HepG2 (cell line): Measurements from ENCODE around the gene CNPPD1. TPM values are rescaled to one million over a fixed set of nuclear protein-coding genes. Genes with fewer than 3 reads are reported as not detected.

Source experiments
- ATAC-seq: fragments of 200-7000 bp; cut with Tn5 transposase; 3 replicates; pipeline ENCODE4 v1.9.1; 2020; ENCODE audit warnings: mild to moderate bottlenecking, moderate library complexity
- BruUV-seq: library from RNA; stranded (reverse); fragments of 400-500 nt; replicated peaks from 2 replicates; lab custom pipeline; 2021; lab: Mats Ljungman, UMichigan
- CTCF ChIA-PET: fragments of 300-600 bp; formaldehyde crosslinking; extraction: SDS; loops from one replicate; lab custom pipeline; 2021; ENCODE audit warnings: low total read pairs, inconsistent platforms, low intra/inter-chr PET ratio; lab: Yijun Ruan, JAX
- POLR2A ChIA-PET: fragments of 350-600 bp; sonication (Branson Sonifier 250); formaldehyde crosslinking; loops from one replicate; lab custom pipeline; 2020; ENCODE audit warnings: antibody characterized with exemption, inconsistent platforms; lab: Yijun Ruan, JAX
- DNase-seq: peaks from one replicate; pipeline ENCODE4 v3.0.0-alpha.2; 2015; ENCODE audit warnings: low spot score
- FAIRE-seq: peaks from 3 replicates; lab custom pipeline; 2011; peaks lifted over from hg19 to GRCh38; lab: Jason Lieb, UNC
- H2AFZ ChIP-seq: one replicate; pipeline ENCODE4 v1.6.1; 2011; ENCODE audit warnings: low read length, inconsistent platforms
- H3K27ac ChIP-seq: fragments of 300-600 bp; 3 replicates; pipeline ENCODE4 v1.8.0; 2011; ENCODE audit warnings: mixed run types, mild to moderate bottlenecking, mixed read lengths, low read length, inconsistent platforms; ENCODE audit not compliant: insufficient read depth; ENCODE audit errors: extremely low read length
- H3K27me3 ChIP-seq, 2 experiments: fragments of 200-600 bp in 1 of 2; 2 replicates in 1 of 2; 3 replicates in 1 of 2; pipeline versions ENCODE4 v1.6.0 to v1.8.0; 2011; ENCODE audit warnings: low read length in 2 of 2, mild to moderate bottlenecking in 2 of 2, moderate library complexity in 2 of 2, inconsistent platforms in 1 of 2; ENCODE audit not compliant: insufficient read depth in 2 of 2, control insufficient read depth in 1 of 2
- H3K36me3 ChIP-seq, 2 experiments: fragments of 200-600 bp in 1 of 2; replicated peaks in 1 of 2; 2 replicates in 1 of 2; 3 replicates in 1 of 2; pipeline versions ENCODE4 v1.5.1 to v1.8.0; 2011; ENCODE audit warnings: low read length in 2 of 2, inconsistent platforms in 1 of 2; ENCODE audit not compliant: insufficient read depth in 2 of 2, control insufficient read depth in 1 of 2
- H3K4me1 ChIP-seq: 2 replicates; pipeline ENCODE4 v1.5.1; 2012; ENCODE audit warnings: low read length, inconsistent platforms; ENCODE audit not compliant: insufficient read depth
- H3K4me2 ChIP-seq: 2 replicates; pipeline ENCODE4 v1.6.0; 2011; ENCODE audit warnings: low read depth, low read length, inconsistent platforms
- H3K4me3 ChIP-seq, 3 experiments: fragments of 200-600 bp in 1 of 3; sonication (generic), shearing (Covaris generic) in 1 of 3; replicated peaks in 1 of 3; 2 replicates each; pipeline ENCODE4 v1.5.1; 2011 to 2016; ENCODE audit warnings: low read length in 3 of 3, inconsistent platforms in 2 of 3, low read depth in 2 of 3, mild to moderate bottlenecking in 2 of 3, control low read depth in 1 of 3, mixed read lengths in 1 of 3; ENCODE audit not compliant: insufficient read depth in 1 of 3
- H3K79me2 ChIP-seq: one replicate; pipeline ENCODE4 v1.6.1; 2011; ENCODE audit warnings: low read length, inconsistent platforms; ENCODE audit not compliant: insufficient read depth
- H3K9ac ChIP-seq: 2 replicates; pipeline ENCODE4 v1.6.0; 2011; ENCODE audit warnings: mild to moderate bottlenecking, low read depth, low read length, inconsistent platforms; ENCODE audit not compliant: insufficient read depth
- H3K9me3 ChIP-seq: 2 replicates; pipeline ENCODE4 v1.5.1; 2012; ENCODE audit warnings: mild to moderate bottlenecking, low read length
- H4K20me1 ChIP-seq: 2 replicates; pipeline ENCODE4 v1.6.0; 2011; ENCODE audit warnings: inconsistent platforms, mild to moderate bottlenecking, low read length, moderate library complexity; ENCODE audit not compliant: insufficient read depth
- AGO2 ChIP-seq: fragments of 200-400 bp; formaldehyde crosslinking; optimal IDR thresholded peaks from 2 replicates; pipeline ENCODE3; 2017; ENCODE audit warnings: mild to moderate bottlenecking, low read depth, low read length, moderate library complexity
- AKNA ChIP-seq: sonication (generic); formaldehyde crosslinking; IDR thresholded peaks from 2 replicates; pipeline ENCODE4 v1.4.0; 2020; ENCODE audit warnings: missing genetic modification reagents, borderline replicate concordance
- CCDC6 ChIP-seq: sonication (generic); formaldehyde crosslinking; IDR thresholded peaks from 2 replicates; pipeline ENCODE4 v1.8.1; 2022; ENCODE audit warnings: mild to moderate bottlenecking, missing genetic modification reagents, moderate library complexity
- HOXD1 ChIP-seq: sonication (generic); formaldehyde crosslinking; IDR thresholded peaks from 2 replicates; pipeline ENCODE4 v1.5.0; 2020; ENCODE audit warnings: missing genetic modification reagents
- JUN ChIP-seq: sonication (generic); formaldehyde crosslinking; IDR thresholded peaks from 2 replicates; pipeline ENCODE4 v1.4.0; 2020; ENCODE audit warnings: mild to moderate bottlenecking, missing genetic modification reagents
- KDM2A ChIP-seq: sonication (generic); formaldehyde crosslinking; IDR thresholded peaks from 2 replicates; pipeline ENCODE4 v1.4.0; 2020; ENCODE audit warnings: low read depth, missing genetic modification reagents, borderline replicate concordance
- MLX ChIP-seq: IDR thresholded peaks from 2 replicates; pipeline ENCODE4 v1.6.1; 2016
- MYC ChIP-seq: sonication (generic); formaldehyde crosslinking; IDR thresholded peaks from 2 replicates; pipeline ENCODE4 v1.9.0; 2021; ENCODE audit warnings: missing genetic modification reagents, borderline replicate concordance
- NONO ChIP-seq, 2 experiments: fragments of 450-650 bp in 1 of 2; sonication (generic) in 1 of 2; formaldehyde crosslinking in 1 of 2; IDR thresholded peaks in 1 of 2; conservative IDR thresholded peaks in 1 of 2; 2 replicates each; pipeline versions ENCODE4 v1.6.1 to v1.8.0; 2017 to 2022; ENCODE audit warnings: mild to moderate bottlenecking in 1 of 2, missing genetic modification reagents in 1 of 2, moderate library complexity in 1 of 2
- PAWR ChIP-seq: sonication (generic); formaldehyde crosslinking; IDR thresholded peaks from 2 replicates; pipeline ENCODE4 v1.4.0; 2020; ENCODE audit warnings: missing genetic modification reagents, mild to moderate bottlenecking, borderline replicate concordance
- POLR2G ChIP-seq: fragments of 200-400 bp; formaldehyde crosslinking; IDR thresholded peaks from 2 replicates; pipeline ENCODE4 v1.6.1; 2018; ENCODE audit warnings: mild to moderate bottlenecking, low read depth, low read length, moderate library complexity
- REL ChIP-seq: sonication (generic); formaldehyde crosslinking; conservative IDR thresholded peaks from 2 replicates; pipeline ENCODE4 v1.8.0; 2022; ENCODE audit warnings: mild to moderate bottlenecking, missing genetic modification reagents, moderate library complexity
- SP140L ChIP-seq: sonication (generic); formaldehyde crosslinking; IDR thresholded peaks from 2 replicates; pipeline ENCODE4 v1.4.0; 2020; ENCODE audit warnings: missing genetic modification reagents, borderline replicate concordance
- WIZ ChIP-seq: sonication (generic); formaldehyde crosslinking; IDR thresholded peaks from 2 replicates; pipeline ENCODE4 v1.5.1; 2020; ENCODE audit warnings: mild to moderate bottlenecking, missing genetic modification reagents
- ZFYVE20 ChIP-seq: sonication (generic); formaldehyde crosslinking; IDR thresholded peaks from 2 replicates; pipeline ENCODE4 v1.8.0; 2023; ENCODE audit warnings: low read depth, mild to moderate bottlenecking, moderate library complexity, missing genetic modification reagents, borderline replicate concordance
- ZNF282 ChIP-seq: fragments of 450-650 bp; IDR thresholded peaks from 2 replicates; pipeline ENCODE4 v1.6.1; 2018; ENCODE audit not compliant: partially characterized antibody
- ZNF670 ChIP-seq: sonication (generic); formaldehyde crosslinking; IDR thresholded peaks from 2 replicates; pipeline ENCODE4 v1.8.0; 2022; ENCODE audit warnings: mild to moderate bottlenecking, missing genetic modification reagents, borderline replicate concordance
- WGBS: methylation state at CpG from one replicate; pipeline ENCODE4 v1.1.6; 2017; ENCODE audit warnings: low lambda C conversion rate; 5-methylcytosine and 5-hydroxymethylcytosine counted together
- in situ Hi-C: cut with HindIII; loops from 2 replicates; pipeline ENCODE4 v1.10.0; 2017; ENCODE audit warnings: low pct_unique_long_range_greater_than_20kb; ENCODE audit not compliant: extremely low pct_ligation_motif_present
- intact Hi-C: fragments of 100-400 bp; cut with micrococcal nuclease; formaldehyde crosslinking; loops from one replicate; pipeline ENCODE4 v1.10.0; 2022; ENCODE audit not compliant: unreplicated experiment
- polyA plus RNA-seq, 8 experiments: library from polyadenylated mRNA; depleted of rRNA in 3 of 8; stranded (reverse) in 7 of 8; unstranded in 1 of 8; fragments of >200 nt; fragmentation: Illumina TruSeq in 4 of 8; extraction: Trizol in 4 of 8; gene quantifications; 2 replicates each; pipeline versions ENCODE4 v1.2.1 to v1.2.3, GENCODE V29; 2011 to 2016; ENCODE audit warnings: low read depth in 4 of 8, missing spikeins in 1 of 8, mixed read lengths in 1 of 8; ENCODE audit not compliant: insufficient read depth in 1 of 8
- total RNA-seq, 5 experiments: library from RNA; depleted of rRNA; stranded (reverse); fragments of >200 nt; fragmentation: Illumina TruSeq; extraction: Trizol; gene quantifications; 2 replicates each; pipeline ENCODE4 v1.2.3, GENCODE V29; 2016; ENCODE audit warnings: low read depth in 1 of 5

Gene CNPPD1
- total and polyA plus RNA-seq, 2 of the 13 experiments (the other 11 are each of a cell fraction or from before 2014, with no cell fraction given) = 35.5 to 49.4 TPM

- peak overlapping the region; percentile 100 for H3K4me2 ChIP-seq
- TF ChIP-seq KDM2A (CRISPR knock-in tag) (peak; percentile 60; the same call in 1 of the 2 replicates), ZNF282 (no peak), AGO2 (no peak), MLX (peak; percentile 67; the same call in 1 of the 2 replicates), ZNF670 (no peak), CCDC6 (CRISPR knock-in tag) (no peak), AKNA (CRISPR knock-in tag) (no peak), HOXD1 (no peak), REL (no peak; the same call in 1 of the 2 replicates), NONO (IDR thresholded peaks at IDR 0.05) (no peak), NONO (CRISPR knock-in tag; conservative IDR thresholded peaks at IDR 0.05) (peak; percentile 95), SP140L (CRISPR knock-in tag) (no peak), WIZ (CRISPR knock-in tag) (0 out of 2 replicates have a peak, but pooled peaks have one; percentile 36), MYC (CRISPR knock-in tag) (0 out of 2 replicates have a peak, but pooled peaks have one; percentile 54), ZFYVE20 (CRISPR knock-in tag) (no peak), POLR2G (peak; percentile 73), PAWR (CRISPR knock-in tag) (no peak), JUN (CRISPR knock-in tag) (0 out of 2 replicates have a peak, but pooled peaks have one; percentile 60)
Observed at GRCh38 chr2:219207884-219208740, 31.4 kb upstream of the CNPPD1 start.

More at GRCh38 chr2:219207884-219208740, 31.4 kb upstream of the CNPPD1 start:
- Histone ChIP-seq H3K4me3 (peak overlapping the region; percentile 65 to 86 (median 69)), H3K27me3 (no peaks in the 10 kb centered on the region; a peak in 1 of 5 replicates), H3K9ac (peak overlapping the region; percentile 77), H3K36me3 (peaks cover 18 to 32% of the 10 kb centered on the region in 2 experiments), H4K20me1 (no peaks in the 10 kb centered on the region), H3K27ac (peak overlapping the region; percentile 95), H2AFZ (no peak overlapping the region), H3K9me3 (no peaks in the 10 kb centered on the region), H3K4me1 (peaks cover 54% of the 10 kb centered on the region), H3K79me2 (peaks cover 6% of the 10 kb centered on the region)
- peak; percentile 98 for FAIRE-seq
- CTCF ChIA-PET = interaction anchor here (2.6 kb wide), 1 partner anchor 37 kb away, joined by 8 read pairs; no protein-coding TSS in a partner anchor
- peak; percentile 90 for DNase-seq
- in situ Hi-C loops (loop anchor here (5.0 kb wide), 1 partner anchor 36 kb away; the partner anchor contains the start of gene SLC23A3), intact Hi-C loops (loop anchor here (1.0 kb wide), 3 partner anchors 9 to 48 kb away; partner anchors contain the start of gene NHEJ1)
- WGBS = 4% methylated on average over 17 of the region's 17 CpGs
- ATAC-seq = peak; percentile 53
- POLR2A ChIA-PET = interaction anchor here (0.7 to 5.6 kb wide), 22 partner anchors 9 to 363 kb away, joined by 3 to 227 read pairs (median 6); partner anchors contain the start of genes ABCB6, ANKZF1, ATG9A and CNPPD1
- TSS peak; percentile 20 for BruUV-seq
